ENCODE measurements around the gene TRIM41. TPM values are rescaled to one million over a fixed set of nuclear protein-coding genes. Genes with fewer than 3 reads are reported as not detected.

Gene TRIM41
- total and polyA plus RNA-seq, 2 of the 13 experiments (the other 11 are each of a cell fraction or from before 2014, with no cell fraction given) = 10.2 to 16.7 TPM

DNA sequence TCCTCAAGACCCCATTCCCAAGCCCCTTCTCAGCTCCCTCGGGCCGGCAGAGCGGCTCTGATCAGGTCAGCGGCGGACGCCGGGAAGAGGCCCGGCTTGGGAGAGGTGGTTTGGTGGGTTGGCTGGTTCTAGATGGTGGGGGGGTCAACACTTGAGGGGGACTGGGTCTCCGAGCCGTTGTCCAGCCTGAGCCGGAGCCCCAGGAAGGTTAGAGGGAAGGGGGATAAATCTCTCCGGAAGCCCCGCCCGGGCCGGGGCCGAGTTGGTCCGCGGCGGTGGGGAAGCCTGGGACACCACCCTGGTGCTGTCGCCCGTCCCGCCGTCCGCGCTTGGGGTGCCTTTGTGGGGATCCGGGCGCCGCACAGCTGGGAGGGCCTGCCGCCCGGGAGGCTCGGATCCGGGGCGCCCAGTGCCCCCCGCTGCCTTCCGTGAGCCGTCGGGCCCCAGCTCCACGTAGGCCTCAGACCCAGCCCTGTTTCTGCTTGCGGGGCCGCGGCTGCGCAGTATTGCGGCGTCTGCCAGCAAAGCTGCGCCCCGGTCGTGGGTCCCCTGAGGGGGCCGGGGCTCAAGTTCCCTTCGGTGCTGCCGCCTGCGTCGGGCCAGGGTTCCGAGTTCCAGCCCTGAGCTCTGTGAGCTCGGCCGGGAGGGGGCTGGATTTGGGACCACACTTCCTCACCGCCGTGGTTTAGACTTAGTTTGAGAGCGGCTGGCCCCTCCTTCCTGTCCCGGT, 38.4 kb downstream of the TRIM41 start (continued):
- TF ChIP-seq, protein P1, sequence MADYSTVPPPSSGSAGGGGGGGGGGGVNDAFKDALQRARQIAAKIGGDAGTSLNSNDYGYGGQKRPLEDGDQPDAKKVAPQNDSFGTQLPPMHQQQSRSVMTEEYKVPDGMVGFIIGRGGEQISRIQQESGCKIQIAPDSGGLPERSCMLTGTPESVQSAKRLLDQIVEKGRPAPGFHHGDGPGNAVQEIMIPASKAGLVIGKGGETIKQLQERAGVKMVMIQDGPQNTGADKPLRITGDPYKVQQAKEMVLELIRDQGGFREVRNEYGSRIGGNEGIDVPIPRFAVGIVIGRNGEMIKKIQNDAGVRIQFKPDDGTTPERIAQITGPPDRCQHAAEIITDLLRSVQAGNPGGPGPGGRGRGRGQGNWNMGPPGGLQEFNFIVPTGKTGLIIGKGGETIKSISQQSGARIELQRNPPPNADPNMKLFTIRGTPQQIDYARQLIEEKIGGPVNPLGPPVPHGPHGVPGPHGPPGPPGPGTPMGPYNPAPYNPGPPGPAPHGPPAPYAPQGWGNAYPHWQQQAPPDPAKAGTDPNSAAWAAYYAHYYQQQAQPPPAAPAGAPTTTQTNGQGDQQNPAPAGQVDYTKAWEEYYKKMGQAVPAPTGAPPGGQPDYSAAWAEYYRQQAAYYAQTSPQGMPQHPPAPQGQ (CRISPR knock-in tag; IDR thresholded peaks at IDR 0.05; ENCODE audit: borderline replicate concordance) = no peak
- TF ChIP-seq, protein P2, sequence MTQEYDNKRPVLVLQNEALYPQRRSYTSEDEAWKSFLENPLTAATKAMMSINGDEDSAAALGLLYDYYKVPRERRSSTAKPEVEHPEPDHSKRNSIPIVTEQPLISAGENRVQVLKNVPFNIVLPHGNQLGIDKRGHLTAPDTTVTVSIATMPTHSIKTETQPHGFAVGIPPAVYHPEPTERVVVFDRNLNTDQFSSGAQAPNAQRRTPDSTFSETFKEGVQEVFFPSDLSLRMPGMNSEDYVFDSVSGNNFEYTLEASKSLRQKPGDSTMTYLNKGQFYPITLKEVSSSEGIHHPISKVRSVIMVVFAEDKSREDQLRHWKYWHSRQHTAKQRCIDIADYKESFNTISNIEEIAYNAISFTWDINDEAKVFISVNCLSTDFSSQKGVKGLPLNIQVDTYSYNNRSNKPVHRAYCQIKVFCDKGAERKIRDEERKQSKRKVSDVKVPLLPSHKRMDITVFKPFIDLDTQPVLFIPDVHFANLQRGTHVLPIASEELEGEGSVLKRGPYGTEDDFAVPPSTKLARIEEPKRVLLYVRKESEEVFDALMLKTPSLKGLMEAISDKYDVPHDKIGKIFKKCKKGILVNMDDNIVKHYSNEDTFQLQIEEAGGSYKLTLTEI (CRISPR knock-in tag; conservative IDR thresholded peaks at IDR 0.05) = no peak
- TF ChIP-seq CEBPG (CRISPR knock-in tag; IDR thresholded peaks at IDR 0.05) = no peak
- TF ChIP-seq HDAC6 (IDR thresholded peaks at IDR 0.05; ENCODE audit: low read depth, low read length) = no peak
- TF ChIP-seq, protein P3, sequence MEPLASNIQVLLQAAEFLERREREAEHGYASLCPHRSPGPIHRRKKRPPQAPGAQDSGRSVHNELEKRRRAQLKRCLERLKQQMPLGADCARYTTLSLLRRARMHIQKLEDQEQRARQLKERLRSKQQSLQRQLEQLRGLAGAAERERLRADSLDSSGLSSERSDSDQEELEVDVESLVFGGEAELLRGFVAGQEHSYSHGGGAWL (CRISPR knock-in tag; IDR thresholded peaks at IDR 0.05) = no peak; the same call in 1 of the 2 replicates
- TF ChIP-seq ZNF232 (CRISPR knock-in tag; IDR thresholded peaks at IDR 0.05; ENCODE audit: borderline replicate concordance) = peak; percentile 50; the same call in 1 of the 2 replicates
- TF ChIP-seq, protein P4, sequence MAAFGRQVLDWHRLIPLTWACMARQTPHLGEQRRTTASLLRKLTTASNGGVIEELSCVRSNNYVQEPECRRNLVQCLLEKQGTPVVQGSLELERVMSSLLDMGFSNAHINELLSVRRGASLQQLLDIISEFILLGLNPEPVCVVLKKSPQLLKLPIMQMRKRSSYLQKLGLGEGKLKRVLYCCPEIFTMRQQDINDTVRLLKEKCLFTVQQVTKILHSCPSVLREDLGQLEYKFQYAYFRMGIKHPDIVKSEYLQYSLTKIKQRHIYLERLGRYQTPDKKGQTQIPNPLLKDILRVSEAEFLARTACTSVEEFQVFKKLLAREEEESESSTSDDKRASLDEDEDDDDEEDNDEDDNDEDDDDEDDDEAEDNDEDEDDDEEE (CRISPR knock-in tag; IDR thresholded peaks at IDR 0.05) = no peak; the same call in 1 of the 2 replicates
- no peak; the same call in 1 of the 2 replicates for TF ChIP-seq ARHGAP35 (CRISPR knock-in tag; IDR thresholded peaks at IDR 0.05; ENCODE audit: borderline replicate concordance)
- TF ChIP-seq NCOA1 (CRISPR knock-in tag; IDR thresholded peaks at IDR 0.05) = no peak
- peak; percentile 67 for TF ChIP-seq MTF1 (CRISPR knock-in tag; IDR thresholded peaks at IDR 0.05)
- TF ChIP-seq, protein P5, sequence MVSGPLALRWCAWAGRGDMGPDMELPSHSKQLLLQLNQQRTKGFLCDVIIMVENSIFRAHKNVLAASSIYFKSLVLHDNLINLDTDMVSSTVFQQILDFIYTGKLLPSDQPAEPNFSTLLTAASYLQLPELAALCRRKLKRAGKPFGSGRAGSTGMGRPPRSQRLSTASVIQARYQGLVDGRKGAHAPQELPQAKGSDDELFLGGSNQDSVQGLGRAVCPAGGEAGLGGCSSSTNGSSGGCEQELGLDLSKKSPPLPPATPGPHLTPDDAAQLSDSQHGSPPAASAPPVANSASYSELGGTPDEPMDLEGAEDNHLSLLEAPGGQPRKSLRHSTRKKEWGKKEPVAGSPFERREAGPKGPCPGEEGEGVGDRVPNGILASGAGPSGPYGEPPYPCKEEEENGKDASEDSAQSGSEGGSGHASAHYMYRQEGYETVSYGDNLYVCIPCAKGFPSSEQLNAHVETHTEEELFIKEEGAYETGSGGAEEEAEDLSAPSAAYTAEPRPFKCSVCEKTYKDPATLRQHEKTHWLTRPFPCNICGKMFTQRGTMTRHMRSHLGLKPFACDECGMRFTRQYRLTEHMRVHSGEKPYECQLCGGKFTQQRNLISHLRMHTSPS (CRISPR knock-in tag; IDR thresholded peaks at IDR 0.05; ENCODE audit: low read depth) = no peak
- TF ChIP-seq ZSCAN31 (CRISPR knock-in tag; IDR thresholded peaks at IDR 0.05; ENCODE audit: low read depth) = no peak
- TF ChIP-seq, protein P6, sequence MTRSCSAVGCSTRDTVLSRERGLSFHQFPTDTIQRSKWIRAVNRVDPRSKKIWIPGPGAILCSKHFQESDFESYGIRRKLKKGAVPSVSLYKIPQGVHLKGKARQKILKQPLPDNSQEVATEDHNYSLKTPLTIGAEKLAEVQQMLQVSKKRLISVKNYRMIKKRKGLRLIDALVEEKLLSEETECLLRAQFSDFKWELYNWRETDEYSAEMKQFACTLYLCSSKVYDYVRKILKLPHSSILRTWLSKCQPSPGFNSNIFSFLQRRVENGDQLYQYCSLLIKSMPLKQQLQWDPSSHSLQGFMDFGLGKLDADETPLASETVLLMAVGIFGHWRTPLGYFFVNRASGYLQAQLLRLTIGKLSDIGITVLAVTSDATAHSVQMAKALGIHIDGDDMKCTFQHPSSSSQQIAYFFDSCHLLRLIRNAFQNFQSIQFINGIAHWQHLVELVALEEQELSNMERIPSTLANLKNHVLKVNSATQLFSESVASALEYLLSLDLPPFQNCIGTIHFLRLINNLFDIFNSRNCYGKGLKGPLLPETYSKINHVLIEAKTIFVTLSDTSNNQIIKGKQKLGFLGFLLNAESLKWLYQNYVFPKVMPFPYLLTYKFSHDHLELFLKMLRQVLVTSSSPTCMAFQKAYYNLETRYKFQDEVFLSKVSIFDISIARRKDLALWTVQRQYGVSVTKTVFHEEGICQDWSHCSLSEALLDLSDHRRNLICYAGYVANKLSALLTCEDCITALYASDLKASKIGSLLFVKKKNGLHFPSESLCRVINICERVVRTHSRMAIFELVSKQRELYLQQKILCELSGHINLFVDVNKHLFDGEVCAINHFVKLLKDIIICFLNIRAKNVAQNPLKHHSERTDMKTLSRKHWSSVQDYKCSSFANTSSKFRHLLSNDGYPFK (CRISPR knock-in tag; IDR thresholded peaks at IDR 0.05; ENCODE audit: borderline replicate concordance) = peak; percentile 54; the same call in 1 of the 2 replicates
- TF ChIP-seq, protein P7, sequence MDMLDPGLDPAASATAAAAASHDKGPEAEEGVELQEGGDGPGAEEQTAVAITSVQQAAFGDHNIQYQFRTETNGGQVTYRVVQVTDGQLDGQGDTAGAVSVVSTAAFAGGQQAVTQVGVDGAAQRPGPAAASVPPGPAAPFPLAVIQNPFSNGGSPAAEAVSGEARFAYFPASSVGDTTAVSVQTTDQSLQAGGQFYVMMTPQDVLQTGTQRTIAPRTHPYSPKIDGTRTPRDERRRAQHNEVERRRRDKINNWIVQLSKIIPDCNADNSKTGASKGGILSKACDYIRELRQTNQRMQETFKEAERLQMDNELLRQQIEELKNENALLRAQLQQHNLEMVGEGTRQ (IDR thresholded peaks at IDR 0.05; ENCODE audit: low read depth, low read length) = no peak
- TF ChIP-seq, protein P7 (CRISPR knock-in tag; IDR thresholded peaks at IDR 0.05; ENCODE audit: borderline replicate concordance) = no peak
- no peak for TF ChIP-seq TBX3 (IDR thresholded peaks at IDR 0.05; ENCODE audit: borderline replicate concordance)
